Fibroblast of villous mesenchyme (primary cell): Measurements from ENCODE around the gene MRPL27. TPM values are rescaled to one million over a fixed set of nuclear protein-coding genes. Genes with fewer than 3 reads are reported as not detected.

ENCODE experiments used
- DNase-seq: peaks from one replicate; pipeline ENCODE4 v3.0.0-alpha.2; 2010; ENCODE audit warnings: low read depth
- H3K4me3 ChIP-seq: 2 replicates; pipeline ENCODE4 v1.5.1; 2011; ENCODE audit warnings: low read depth, mild to moderate bottlenecking, low read length
- total RNA-seq: library from RNA; depleted of rRNA; stranded (reverse); fragments of >200 nt; gene quantifications from 2 replicates; pipeline ENCODE4 v1.2.3, GENCODE V29; 2012
- TF ChIP-seq, protein P1 (sequence below): IDR thresholded peaks from 2 replicates; pipeline ENCODE4 v1.5.1; 2012; ENCODE audit warnings: low read depth, mild to moderate bottlenecking, low read length; ENCODE audit not compliant: insufficient read depth

The MRPL27 gene
- total RNA-seq, 1 donor: 63.0 TPM

DNA sequence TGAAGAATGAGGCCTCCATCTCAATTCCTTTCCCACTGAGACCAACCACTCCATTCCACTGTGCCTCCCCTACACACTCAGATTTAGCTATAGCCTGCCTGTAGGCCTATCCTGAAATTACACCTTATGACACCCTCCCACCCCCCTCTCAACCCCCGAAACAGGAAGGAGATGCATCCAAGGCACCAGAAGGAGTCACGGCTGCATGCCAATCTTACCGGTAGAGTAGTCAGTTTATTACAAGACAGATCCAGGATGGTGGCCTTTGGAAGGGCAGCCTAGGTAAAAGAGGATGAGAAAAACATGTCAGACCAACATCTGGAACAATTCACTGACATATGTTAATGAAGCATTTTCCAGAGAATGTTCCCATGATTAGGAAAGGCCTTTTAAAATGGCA lies 21.7 kb upstream of the MRPL27 start:
- peak overlapping the region; percentile 19 for H3K4me3 ChIP-seq
- no peak for DNase-seq
- TF ChIP-seq, protein P1, sequence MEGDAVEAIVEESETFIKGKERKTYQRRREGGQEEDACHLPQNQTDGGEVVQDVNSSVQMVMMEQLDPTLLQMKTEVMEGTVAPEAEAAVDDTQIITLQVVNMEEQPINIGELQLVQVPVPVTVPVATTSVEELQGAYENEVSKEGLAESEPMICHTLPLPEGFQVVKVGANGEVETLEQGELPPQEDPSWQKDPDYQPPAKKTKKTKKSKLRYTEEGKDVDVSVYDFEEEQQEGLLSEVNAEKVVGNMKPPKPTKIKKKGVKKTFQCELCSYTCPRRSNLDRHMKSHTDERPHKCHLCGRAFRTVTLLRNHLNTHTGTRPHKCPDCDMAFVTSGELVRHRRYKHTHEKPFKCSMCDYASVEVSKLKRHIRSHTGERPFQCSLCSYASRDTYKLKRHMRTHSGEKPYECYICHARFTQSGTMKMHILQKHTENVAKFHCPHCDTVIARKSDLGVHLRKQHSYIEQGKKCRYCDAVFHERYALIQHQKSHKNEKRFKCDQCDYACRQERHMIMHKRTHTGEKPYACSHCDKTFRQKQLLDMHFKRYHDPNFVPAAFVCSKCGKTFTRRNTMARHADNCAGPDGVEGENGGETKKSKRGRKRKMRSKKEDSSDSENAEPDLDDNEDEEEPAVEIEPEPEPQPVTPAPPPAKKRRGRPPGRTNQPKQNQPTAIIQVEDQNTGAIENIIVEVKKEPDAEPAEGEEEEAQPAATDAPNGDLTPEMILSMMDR: no peak

DNA sequence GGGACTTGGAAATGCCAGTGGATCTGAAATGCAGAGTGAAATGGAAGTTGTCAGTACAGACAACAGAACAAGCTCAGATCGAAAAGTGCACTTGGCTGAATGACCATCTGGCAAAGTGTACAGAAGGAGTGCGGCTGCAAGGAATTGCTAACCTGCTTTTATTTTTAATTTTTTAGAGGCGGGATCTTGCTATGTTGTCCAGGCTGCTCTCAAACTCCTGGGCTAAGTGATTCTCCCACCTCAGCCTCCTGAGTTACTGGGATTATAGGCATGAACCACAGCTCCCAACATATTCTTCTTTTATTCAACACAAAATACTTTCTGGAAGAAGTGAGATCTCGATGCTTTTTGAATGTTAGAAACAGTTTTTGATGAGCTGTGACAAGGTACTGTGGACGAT lies 20.7 kb upstream of the MRPL27 start:
- TF ChIP-seq, protein P1: no peak
- H3K4me3 ChIP-seq: no peak overlapping the region
- DNase-seq: no peak

DNA sequence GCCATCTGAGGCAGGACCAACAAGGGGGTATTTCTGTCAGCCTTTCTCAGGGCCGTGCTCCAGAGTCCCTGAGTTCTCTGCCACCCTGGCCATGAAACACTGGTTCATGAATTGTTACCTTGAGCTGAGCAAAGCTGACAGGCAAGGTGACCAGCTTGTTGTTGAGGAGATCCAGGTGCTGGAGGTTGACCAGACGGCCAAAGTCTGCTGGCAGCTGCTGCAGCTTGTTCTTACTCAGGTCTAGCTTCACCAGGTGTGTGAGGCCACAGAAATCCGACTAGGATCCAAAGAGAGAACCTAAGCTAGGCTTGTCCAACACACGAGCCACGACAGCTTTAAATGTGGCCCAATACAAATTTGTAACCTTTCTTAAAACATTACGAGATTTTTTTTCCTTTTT lies 19.6 kb upstream of the MRPL27 start:
- H3K4me3 ChIP-seq: no peak overlapping the region
- TF ChIP-seq, protein P1: no peak
- DNase-seq: no peak

DNA sequence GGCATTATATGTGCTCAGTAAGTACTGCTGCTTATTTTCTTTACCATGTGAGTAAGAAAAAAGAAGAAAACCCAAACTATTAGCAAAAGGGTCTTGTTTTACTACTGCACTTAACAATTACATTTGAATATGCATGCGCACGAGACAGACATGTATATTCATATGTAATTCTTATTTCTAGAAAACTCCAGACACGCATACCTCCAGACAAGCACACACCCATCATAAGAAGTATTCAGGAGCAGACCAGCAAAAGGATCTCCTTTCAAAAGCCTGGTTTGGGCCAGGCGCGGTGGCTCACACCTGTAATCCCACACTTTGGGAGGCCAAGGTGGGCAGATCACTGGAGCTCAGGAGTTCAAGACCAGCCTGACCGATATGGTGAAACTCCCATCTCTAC lies 16.6 kb upstream of the MRPL27 start:
- DNase-seq: no peak
- TF ChIP-seq, protein P1: no peak
- H3K4me3 ChIP-seq: no peak overlapping the region

DNA sequence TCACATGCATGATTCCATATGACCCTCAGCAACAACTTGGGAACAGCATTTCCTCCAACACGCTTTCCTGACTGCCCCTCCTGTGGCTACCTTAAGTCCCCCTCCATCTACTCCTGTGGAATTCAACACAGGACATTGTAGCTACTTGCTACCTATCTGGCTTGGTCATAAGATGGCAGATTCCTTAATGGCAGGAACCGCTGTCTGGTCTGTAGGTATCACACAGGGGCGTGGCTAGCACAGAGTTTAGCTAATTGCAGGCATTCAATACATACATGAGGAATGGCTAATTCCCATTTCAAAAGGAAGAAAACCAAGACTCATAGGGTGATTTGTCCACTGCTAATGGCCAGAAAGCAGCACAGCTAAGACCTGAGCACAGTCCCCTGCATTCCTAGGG lies 15.7 kb upstream of the MRPL27 start:
- no peak overlapping the region for H3K4me3 ChIP-seq
- no peak for DNase-seq
- TF ChIP-seq, protein P1: no peak

DNA sequence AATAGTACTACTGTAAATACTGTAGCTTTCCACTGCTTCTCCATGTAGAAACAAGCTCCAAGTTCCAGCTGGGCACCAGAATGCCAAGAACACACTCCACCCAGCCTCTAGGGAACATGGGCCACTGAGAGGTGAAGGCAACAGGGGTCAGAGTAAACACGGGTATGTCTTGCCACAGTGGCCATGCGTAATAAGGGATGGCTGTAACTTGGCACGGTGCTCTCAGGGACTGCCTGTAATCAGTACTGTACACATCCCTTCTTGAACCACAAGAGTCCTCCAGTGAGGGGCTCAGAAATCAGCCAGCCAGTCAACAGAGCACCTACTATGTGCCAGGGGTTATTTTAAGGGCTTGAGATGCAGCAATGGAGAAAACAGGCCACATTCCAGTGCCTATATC lies 13.5 kb upstream of the MRPL27 start:
- H3K4me3 ChIP-seq: no peak overlapping the region
- no peak for DNase-seq
- TF ChIP-seq, protein P1: no peak

DNA sequence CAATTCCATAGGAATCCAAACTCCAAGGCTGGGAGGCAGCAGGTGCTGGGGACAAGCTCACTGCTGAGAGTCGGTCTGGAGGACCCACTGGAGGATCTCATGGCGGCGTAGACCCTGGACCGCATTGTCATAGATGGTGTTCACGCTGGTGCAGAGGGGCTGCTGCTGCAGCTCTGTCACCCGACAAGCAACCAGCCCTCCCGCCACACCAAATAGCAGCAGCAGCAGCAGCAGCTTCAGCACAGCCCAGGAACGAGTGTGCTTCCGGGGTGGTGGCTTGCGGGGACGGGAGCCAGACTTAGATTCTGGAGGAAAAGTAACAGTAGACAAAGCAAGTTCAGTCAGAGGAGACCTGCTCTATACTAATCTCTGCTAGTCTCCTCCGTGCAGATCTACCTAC lies 9.9 kb upstream of the MRPL27 start:
- TF ChIP-seq, protein P1: no peak
- DNase-seq: no peak
- no peak overlapping the region for H3K4me3 ChIP-seq
